Suprapubic skin (tissue), 4 donors: Measurements from ENCODE around the gene DHX15.

Source experiments
- CTCF ChIP-seq, 2 donors: fragments of 200-600 bp in 1 of 2; fragments of 450-650 bp in 1 of 2; sonication (generic) in 1 of 2; IDR thresholded peaks; one replicate each; pipeline ENCODE4 v1.5.1; 2016 to 2019; ENCODE audit warnings: antibody characterized with exemption in 2 of 2, mild to moderate bottlenecking in 1 of 2, moderate library complexity in 1 of 2
- EP300 ChIP-seq: sonication (generic); formaldehyde crosslinking; IDR thresholded peaks from one replicate; pipeline ENCODE4 v1.6.1; 2017; ENCODE audit warnings: antibody characterized with exemption
- POLR2A ChIP-seq, 2 donors: fragments of 450-650 bp; IDR thresholded peaks; one replicate each; pipeline ENCODE4 v1.6.1; 2017; ENCODE audit warnings: antibody characterized with exemption in 2 of 2, mild to moderate bottlenecking in 2 of 2, moderate library complexity in 2 of 2
- POLR2AphosphoS5 ChIP-seq, 3 donors: sonication (generic); formaldehyde crosslinking; IDR thresholded peaks; one replicate each; pipeline ENCODE4 v1.6.1; 2017; ENCODE audit warnings: antibody characterized with exemption in 3 of 3

- TF ChIP-seq EP300 (no peak), CTCF (IDR thresholded peaks at IDR 0.05) (no peak), POLR2A (IDR thresholded peaks at IDR 0.05) (no peak), POLR2AphosphoS5 (IDR thresholded peaks at IDR 0.05) (no peak)
Measured at GRCh38 chr4:24511371-24512063, 72.8 kb downstream of the DHX15 start.
